Liver (tissue), 9 donors: Measurements from ENCODE around the gene DNAH1. TPM values are rescaled to one million over a fixed set of nuclear protein-coding genes. Genes with fewer than 3 reads are reported as not detected.

Source experiments
- DNase-seq: peaks from one replicate; pipeline ENCODE4 v3.0.0-alpha.2; 2017; ENCODE audit warnings: low spot score
- H3K27ac ChIP-seq, 2 donors: one replicate each; pipeline ENCODE4 v1.7.0; 2013; ENCODE audit warnings: inconsistent platforms in 2 of 2, low read length in 2 of 2, control low read depth in 1 of 2, low read depth in 1 of 2, mild to moderate bottlenecking in 1 of 2
- H3K27me3 ChIP-seq, 4 donors: one replicate each; pipeline versions ENCODE4 v1.6.1 to v1.7.0; 2013; ENCODE audit warnings: low read length in 3 of 4, inconsistent platforms in 1 of 4, mild to moderate bottlenecking in 1 of 4, moderate library complexity in 1 of 4; ENCODE audit not compliant: control insufficient read depth in 4 of 4, insufficient read depth in 4 of 4
- H3K36me3 ChIP-seq, 4 donors: one replicate each; pipeline versions ENCODE4 v1.6.1 to v1.7.0; 2013; ENCODE audit warnings: low read length in 3 of 4, mild to moderate bottlenecking in 3 of 4, low read depth in 1 of 4, moderate library complexity in 1 of 4; ENCODE audit not compliant: control insufficient read depth in 4 of 4, insufficient read depth in 3 of 4
- H3K4me1 ChIP-seq, 4 donors: one replicate each; pipeline versions ENCODE4 v1.6.1 to v1.7.0; 2013; ENCODE audit warnings: low read length in 3 of 4, mild to moderate bottlenecking in 3 of 4, moderate library complexity in 1 of 4; ENCODE audit not compliant: control insufficient read depth in 4 of 4, insufficient read depth in 4 of 4
- H3K4me3 ChIP-seq, 3 donors: one replicate each; pipeline versions ENCODE4 v1.6.1 to v1.7.0; 2013; ENCODE audit warnings: low read length in 3 of 3, control low read depth in 1 of 3, low read depth in 1 of 3, mild to moderate bottlenecking in 1 of 3
- H3K9ac ChIP-seq, 2 donors: one replicate each; pipeline ENCODE4 v1.7.0; 2013; ENCODE audit warnings: low read length in 2 of 2, mild to moderate bottlenecking in 2 of 2, moderate library complexity in 2 of 2, control low read depth in 1 of 2, low read depth in 1 of 2
- H3K9me3 ChIP-seq, 4 donors: one replicate each; pipeline versions ENCODE4 v1.6.1 to v1.7.0; 2013; ENCODE audit warnings: low read length in 3 of 4; ENCODE audit not compliant: control insufficient read depth in 4 of 4
- ATF3 ChIP-seq: IDR thresholded peaks from 2 replicates; pipeline ENCODE4 v1.6.1; 2016; ENCODE audit warnings: antibody characterized with exemption
- EGR1 ChIP-seq, 2 donors: IDR thresholded peaks; 2 replicates each; pipeline ENCODE4 v1.6.1; 2016 to 2018; ENCODE audit warnings: antibody characterized with exemption in 2 of 2, low read depth in 2 of 2
- FOXA1 ChIP-seq: IDR thresholded peaks from 2 replicates; pipeline ENCODE4 v1.6.1; 2016; ENCODE audit warnings: antibody characterized with exemption
- GABPA ChIP-seq, 2 donors: IDR thresholded peaks in 1 of 2; conservative IDR thresholded peaks in 1 of 2; 2 replicates each; pipeline ENCODE4 v1.6.1; 2016; ENCODE audit warnings: antibody characterized with exemption in 2 of 2, mild to moderate bottlenecking in 1 of 2, moderate library complexity in 1 of 2
- HNF4A ChIP-seq, 2 donors: conservative IDR thresholded peaks; 2 replicates each; pipeline ENCODE4 v1.6.1; 2016; ENCODE audit warnings: antibody characterized with exemption in 2 of 2, mild to moderate bottlenecking in 2 of 2
- HNF4G ChIP-seq: IDR thresholded peaks from 2 replicates; pipeline ENCODE4 v1.6.1; 2016; ENCODE audit warnings: antibody characterized with exemption
- JUND ChIP-seq, 2 donors: IDR thresholded peaks; 2 replicates each; pipeline ENCODE4 v1.6.1; 2016; ENCODE audit warnings: antibody characterized with exemption in 2 of 2
- MAX ChIP-seq: IDR thresholded peaks from 2 replicates; pipeline ENCODE4 v1.6.1; 2016; ENCODE audit warnings: antibody characterized with exemption
- NR2F2 ChIP-seq: IDR thresholded peaks from 2 replicates; pipeline ENCODE4 v1.6.1; 2016; ENCODE audit warnings: antibody characterized with exemption
- RAD21 ChIP-seq, 2 donors: IDR thresholded peaks; 2 replicates each; pipeline ENCODE4 v1.6.1; 2016; ENCODE audit warnings: antibody characterized with exemption in 2 of 2, mild to moderate bottlenecking in 2 of 2
- REST ChIP-seq: IDR thresholded peaks from 2 replicates; pipeline ENCODE4 v1.6.1; 2016; ENCODE audit warnings: antibody characterized with exemption, mild to moderate bottlenecking
- RXRA ChIP-seq, 2 donors: IDR thresholded peaks; 2 replicates each; pipeline ENCODE4 v1.6.1; 2017 to 2018; ENCODE audit warnings: antibody characterized with exemption in 2 of 2, mild to moderate bottlenecking in 1 of 2
- SP1 ChIP-seq: IDR thresholded peaks from 2 replicates; pipeline ENCODE4 v1.6.1; 2018; ENCODE audit warnings: antibody characterized with exemption, mild to moderate bottlenecking
- TAF1 ChIP-seq: conservative IDR thresholded peaks from 2 replicates; pipeline ENCODE4 v1.6.1; 2016; ENCODE audit warnings: antibody characterized with exemption, mild to moderate bottlenecking
- YY1 ChIP-seq: IDR thresholded peaks from 2 replicates; pipeline ENCODE4 v1.6.1; 2016; ENCODE audit warnings: antibody characterized with exemption, mild to moderate bottlenecking
- WGBS: extraction: QIAGEN DNeasy Blood & Tissue Kit; methylation state at CpG from one replicate; pipeline ENCODE4 v1.1.7; 2013; 5-methylcytosine and 5-hydroxymethylcytosine counted together
- polyA plus RNA-seq, 2 donors: library from polyadenylated mRNA; stranded (reverse) in 1 of 2; unstranded in 1 of 2; fragments of 200-250 nt in 1 of 2; fragments of >200 nt in 1 of 2; fragmentation: Nextera tagmentation in 1 of 2; extraction: Ambion mirVana in 1 of 2; gene quantifications; one replicate each; pipeline versions ENCODE4 v1.2.1 to v1.2.3, GENCODE V29; 2013 to 2015
- total RNA-seq, 2 donors: library from RNA; depleted of rRNA; stranded (reverse); fragments of >200 nt; gene quantifications; one replicate each; pipeline ENCODE4 v1.2.3, GENCODE V29; 2014
- TF ChIP-seq, protein P1 (sequence below): fragments of 150-350 bp; IDR thresholded peaks from 2 replicates; pipeline ENCODE4 v1.5.1; 2017; ENCODE audit warnings: improper control_type of control experiment, low read depth, low read length; ENCODE audit not compliant: missing input control
- donor health status: healthy.
- donor health status: healthy.
- donor health status: healthy.
- donor health status: healthy.
- donor health status: healthy.

The DNAH1 gene
- total and polyA plus RNA-seq, 4 donors: 1.5 to 6.0 (median 2.5) TPM

GRCh38 chr3:52442409-52443267, 126.5 kb downstream of the DNAH1 start:
- Histone ChIP-seq H3K27ac (no peak overlapping the region), H3K4me3 (no peak overlapping the region), H3K4me1 (peaks cover 0 to 4% (median 2%) of the 10 kb centered on the region in 4 donors), H3K36me3 (no peaks in the 10 kb centered on the region), H3K9ac (no peak overlapping the region), H3K9me3 (no peaks in the 10 kb centered on the region), H3K27me3 (no peaks in the 10 kb centered on the region)
- WGBS: 94% methylated on average over 16 of the region's 16 CpGs
- TF ChIP-seq, protein P1, sequence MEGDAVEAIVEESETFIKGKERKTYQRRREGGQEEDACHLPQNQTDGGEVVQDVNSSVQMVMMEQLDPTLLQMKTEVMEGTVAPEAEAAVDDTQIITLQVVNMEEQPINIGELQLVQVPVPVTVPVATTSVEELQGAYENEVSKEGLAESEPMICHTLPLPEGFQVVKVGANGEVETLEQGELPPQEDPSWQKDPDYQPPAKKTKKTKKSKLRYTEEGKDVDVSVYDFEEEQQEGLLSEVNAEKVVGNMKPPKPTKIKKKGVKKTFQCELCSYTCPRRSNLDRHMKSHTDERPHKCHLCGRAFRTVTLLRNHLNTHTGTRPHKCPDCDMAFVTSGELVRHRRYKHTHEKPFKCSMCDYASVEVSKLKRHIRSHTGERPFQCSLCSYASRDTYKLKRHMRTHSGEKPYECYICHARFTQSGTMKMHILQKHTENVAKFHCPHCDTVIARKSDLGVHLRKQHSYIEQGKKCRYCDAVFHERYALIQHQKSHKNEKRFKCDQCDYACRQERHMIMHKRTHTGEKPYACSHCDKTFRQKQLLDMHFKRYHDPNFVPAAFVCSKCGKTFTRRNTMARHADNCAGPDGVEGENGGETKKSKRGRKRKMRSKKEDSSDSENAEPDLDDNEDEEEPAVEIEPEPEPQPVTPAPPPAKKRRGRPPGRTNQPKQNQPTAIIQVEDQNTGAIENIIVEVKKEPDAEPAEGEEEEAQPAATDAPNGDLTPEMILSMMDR: no peak
- TF ChIP-seq RXRA (IDR thresholded peaks at IDR 0.05) (no peak), HNF4A (conservative IDR thresholded peaks at IDR 0.05) (no peak), NR2F2 (no peak), RAD21 (IDR thresholded peaks at IDR 0.05) (no peak), EGR1 (IDR thresholded peaks at IDR 0.05; ENCODE audit: low read depth in 2 of 2) (no peak), FOXA1 (no peak), TAF1 (no peak), REST (no peak)
- DNase-seq: no peak

GRCh38 chr3:52443268-52443610, 127.1 kb downstream of the DNAH1 start:
- no peak for DNase-seq
- 94% methylated on average over 8 of the region's 8 CpGs for WGBS

More at GRCh38 chr3:52443268-52443610, 127.1 kb downstream of the DNAH1 start:
- Histone ChIP-seq H3K4me1 (peaks cover 0 to 4% (median 2%) of the 10 kb centered on the region in 4 donors), H3K9me3 (no peaks in the 10 kb centered on the region), H3K27me3 (no peaks in the 10 kb centered on the region), H3K36me3 (no peaks in the 10 kb centered on the region), H3K4me3 (no peak overlapping the region), H3K27ac (no peak overlapping the region), H3K9ac (no peak overlapping the region)
- TF ChIP-seq SP1 (no peak), HNF4A (conservative IDR thresholded peaks at IDR 0.05) (no peak), RAD21 (IDR thresholded peaks at IDR 0.05) (no peak), NR2F2 (no peak), GABPA (IDR thresholded peaks at IDR 0.05 in 1 of 2, conservative IDR thresholded peaks at IDR 0.05 in 1 of 2) (no peak), EGR1 (IDR thresholded peaks at IDR 0.05; ENCODE audit: low read depth in 2 of 2) (no peak), MAX (no peak), YY1 (no peak), HNF4G (no peak), TAF1 (no peak), ATF3 (no peak), REST (no peak), JUND (IDR thresholded peaks at IDR 0.05) (no peak), FOXA1 (no peak)
- TF ChIP-seq, protein P1: no peak
